ENCODE results near the gene CACNA1E.
"Not testable (repeated sequence)": the region's sequence is repeated elsewhere in the genome, so short reads cannot be mapped to it uniquely, and the experiment has no call there.

The CACNA1E gene

DNA sequence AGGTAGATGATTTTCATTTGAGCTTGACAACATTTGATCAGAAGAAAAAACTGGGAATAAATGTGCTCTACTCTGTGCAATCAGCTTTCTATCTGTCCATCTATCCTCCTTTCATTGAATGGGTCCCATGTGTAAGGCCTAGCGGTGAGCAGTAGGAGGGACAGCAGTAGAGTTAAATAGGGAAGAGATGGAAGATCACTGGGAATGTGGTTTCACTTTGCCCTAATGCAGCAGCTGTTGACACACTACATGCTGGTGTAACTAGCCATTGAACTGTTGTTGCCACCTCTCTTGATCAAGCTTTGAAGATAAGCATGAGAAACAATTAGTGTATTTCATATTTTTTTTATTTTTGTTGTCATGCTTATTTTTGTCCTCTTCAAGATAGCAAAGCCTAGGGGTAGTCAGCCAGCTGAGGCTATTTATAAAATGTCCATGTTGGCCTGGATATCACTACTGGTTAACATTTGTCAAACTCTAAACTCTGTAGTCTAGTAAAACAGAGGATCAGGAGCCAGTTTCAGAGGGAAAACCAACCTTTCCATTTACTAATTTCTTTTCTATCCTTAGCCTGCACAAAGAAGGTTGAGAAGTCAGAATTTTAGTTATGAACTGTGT, 41.9 kb downstream of the CACNA1E start:
- H3K4me3 ChIP-seq (ENCODE audit: low read length): no peak overlapping the region
- TF ChIP-seq, protein P1, sequence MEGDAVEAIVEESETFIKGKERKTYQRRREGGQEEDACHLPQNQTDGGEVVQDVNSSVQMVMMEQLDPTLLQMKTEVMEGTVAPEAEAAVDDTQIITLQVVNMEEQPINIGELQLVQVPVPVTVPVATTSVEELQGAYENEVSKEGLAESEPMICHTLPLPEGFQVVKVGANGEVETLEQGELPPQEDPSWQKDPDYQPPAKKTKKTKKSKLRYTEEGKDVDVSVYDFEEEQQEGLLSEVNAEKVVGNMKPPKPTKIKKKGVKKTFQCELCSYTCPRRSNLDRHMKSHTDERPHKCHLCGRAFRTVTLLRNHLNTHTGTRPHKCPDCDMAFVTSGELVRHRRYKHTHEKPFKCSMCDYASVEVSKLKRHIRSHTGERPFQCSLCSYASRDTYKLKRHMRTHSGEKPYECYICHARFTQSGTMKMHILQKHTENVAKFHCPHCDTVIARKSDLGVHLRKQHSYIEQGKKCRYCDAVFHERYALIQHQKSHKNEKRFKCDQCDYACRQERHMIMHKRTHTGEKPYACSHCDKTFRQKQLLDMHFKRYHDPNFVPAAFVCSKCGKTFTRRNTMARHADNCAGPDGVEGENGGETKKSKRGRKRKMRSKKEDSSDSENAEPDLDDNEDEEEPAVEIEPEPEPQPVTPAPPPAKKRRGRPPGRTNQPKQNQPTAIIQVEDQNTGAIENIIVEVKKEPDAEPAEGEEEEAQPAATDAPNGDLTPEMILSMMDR (IDR thresholded peaks at IDR 0.05; ENCODE audit: insufficient read depth, low read depth, low read length, missing control alignments): no peak
- no peak for DNase-seq (ENCODE audit: low read depth)

DNA sequence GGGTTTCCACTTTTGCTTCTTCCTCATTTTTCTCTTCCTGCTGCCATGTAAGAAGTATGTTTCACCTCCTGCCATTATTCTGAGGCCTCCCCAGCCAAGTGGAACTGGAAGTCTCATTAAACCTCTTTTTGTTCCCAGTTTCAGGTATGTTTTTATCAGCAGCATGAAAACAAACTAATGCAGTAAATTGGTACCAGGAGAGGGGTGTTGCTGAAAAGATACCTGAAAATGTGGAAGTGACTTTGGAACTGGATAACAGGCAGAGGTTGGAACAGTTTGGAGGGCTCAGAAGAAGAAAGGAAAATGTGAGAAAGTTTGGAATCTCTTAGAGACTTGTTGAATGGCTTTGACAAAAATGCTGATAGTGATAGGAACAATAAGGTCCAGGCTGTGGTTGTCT, 44.9 kb downstream of the CACNA1E start:
- H3K4me3 ChIP-seq (ENCODE audit: low read length); DNase-seq (ENCODE audit: low read depth): not testable (repeated sequence)

DNA sequence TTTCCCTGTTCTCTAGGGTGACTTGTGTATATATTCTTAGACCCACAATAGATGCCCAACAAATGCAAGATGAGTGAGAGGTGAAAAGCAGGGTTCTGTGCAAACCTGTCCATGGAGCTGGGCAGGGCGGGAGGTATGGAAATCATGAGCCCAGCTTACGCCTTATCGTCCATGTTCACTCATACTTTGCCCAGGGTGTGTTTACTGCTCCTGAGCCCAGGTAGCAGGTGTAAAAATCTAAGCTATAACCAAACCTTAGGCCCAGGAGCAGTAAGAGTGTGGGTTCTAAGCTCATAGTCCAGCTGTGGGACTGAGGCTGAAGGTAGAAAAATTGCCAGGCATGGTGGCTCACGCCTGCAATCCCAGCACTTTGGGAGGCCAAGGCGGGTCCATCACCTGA, 48.1 kb downstream of the CACNA1E start:
- TF ChIP-seq, protein P1 (IDR thresholded peaks at IDR 0.05; ENCODE audit: insufficient read depth, low read depth, low read length, missing control alignments): no peak
- H3K4me3 ChIP-seq (ENCODE audit: low read length): no peak overlapping the region

DNA sequence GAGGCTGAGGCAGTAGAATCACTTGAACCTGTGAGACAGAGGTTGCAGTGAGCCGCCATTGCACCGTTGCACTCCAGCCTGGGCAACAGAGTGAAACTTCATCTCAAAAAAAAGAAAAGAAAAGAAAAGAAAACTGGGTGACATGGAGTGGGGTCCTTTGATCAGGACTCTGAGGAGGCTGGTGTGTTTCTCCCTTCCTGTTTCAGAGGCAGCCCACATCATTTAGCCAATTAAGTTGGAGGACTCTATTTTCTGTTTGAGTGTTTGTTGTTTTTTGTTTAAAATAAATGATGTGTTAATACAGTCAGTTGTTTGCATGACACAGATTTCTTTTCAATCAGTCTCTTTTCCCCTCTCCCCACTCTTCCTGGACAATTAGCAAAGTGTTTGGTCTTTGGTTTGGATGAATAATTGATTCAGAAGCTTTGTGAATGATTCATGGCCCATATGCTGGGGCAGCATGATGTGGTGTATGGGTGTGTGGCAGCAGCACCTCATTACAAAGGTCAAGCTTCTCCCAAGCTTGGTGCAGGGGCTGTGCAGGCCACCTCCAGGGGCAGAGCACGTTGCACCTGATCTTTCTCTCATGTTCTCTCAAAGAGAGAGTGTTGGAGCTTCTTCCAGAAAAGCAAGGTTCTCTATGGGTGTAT, 48.8 kb downstream of the CACNA1E start:
- DNase-seq (ENCODE audit: low read depth): peak; percentile 26
- no peak overlapping the region for H3K4me3 ChIP-seq (ENCODE audit: low read length)
- TF ChIP-seq, protein P1 (IDR thresholded peaks at IDR 0.05; ENCODE audit: insufficient read depth, low read depth, low read length, missing control alignments): no peak

More for the DNA sequence above, 48.1 kb downstream of the CACNA1E start:
- no peak for DNase-seq (ENCODE audit: low read depth)

DNA sequence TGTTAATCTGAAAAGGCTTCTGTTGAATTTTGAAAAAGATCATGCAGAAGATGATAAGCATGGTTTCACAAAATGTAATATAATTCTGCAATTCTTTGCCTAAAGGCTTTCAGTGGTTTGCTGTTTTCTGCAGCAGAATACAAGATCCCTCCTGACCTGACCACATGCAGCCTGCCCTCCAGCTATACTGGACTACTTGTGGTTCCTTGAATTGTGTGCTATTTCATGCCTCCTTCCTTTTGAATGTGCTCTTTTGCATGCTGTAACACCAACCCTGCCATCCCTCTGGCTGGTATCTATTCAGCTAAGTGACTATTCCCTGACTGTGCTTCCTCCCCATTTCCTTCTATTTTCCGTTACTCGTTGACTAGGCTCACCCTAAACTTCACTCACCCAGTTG, 55.5 kb downstream of the CACNA1E start:
- DNase-seq (ENCODE audit: low read depth): peak; percentile 29
- no peak overlapping the region for H3K4me3 ChIP-seq (ENCODE audit: low read length)
- TF ChIP-seq, protein P1 (IDR thresholded peaks at IDR 0.05; ENCODE audit: insufficient read depth, low read depth, low read length, missing control alignments): no peak

DNA sequence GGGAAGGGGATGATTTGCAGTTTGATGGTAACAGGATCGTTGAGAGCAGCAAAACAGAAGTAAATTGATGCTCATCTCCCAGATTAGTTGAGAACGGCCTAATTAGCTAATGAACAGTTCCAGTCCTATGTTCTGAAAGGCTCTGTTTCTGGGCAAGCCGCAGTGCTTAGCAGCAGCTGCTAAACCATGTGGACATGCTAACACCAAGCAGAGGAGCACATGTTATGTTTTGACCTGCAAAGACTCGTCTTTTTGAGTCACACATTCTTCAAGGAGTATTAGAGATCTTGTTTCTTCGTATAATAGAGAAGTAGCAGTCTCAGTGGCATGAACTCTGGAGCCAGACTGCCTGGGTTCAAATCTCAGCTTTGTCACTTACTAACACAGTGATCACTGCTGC, 58.1 kb downstream of the CACNA1E start:
- no peak overlapping the region for H3K4me3 ChIP-seq (ENCODE audit: low read length)
- peak; percentile 92 for DNase-seq (ENCODE audit: low read depth)
- TF ChIP-seq, protein P1 (IDR thresholded peaks at IDR 0.05; ENCODE audit: insufficient read depth, low read depth, low read length, missing control alignments): no peak

DNA sequence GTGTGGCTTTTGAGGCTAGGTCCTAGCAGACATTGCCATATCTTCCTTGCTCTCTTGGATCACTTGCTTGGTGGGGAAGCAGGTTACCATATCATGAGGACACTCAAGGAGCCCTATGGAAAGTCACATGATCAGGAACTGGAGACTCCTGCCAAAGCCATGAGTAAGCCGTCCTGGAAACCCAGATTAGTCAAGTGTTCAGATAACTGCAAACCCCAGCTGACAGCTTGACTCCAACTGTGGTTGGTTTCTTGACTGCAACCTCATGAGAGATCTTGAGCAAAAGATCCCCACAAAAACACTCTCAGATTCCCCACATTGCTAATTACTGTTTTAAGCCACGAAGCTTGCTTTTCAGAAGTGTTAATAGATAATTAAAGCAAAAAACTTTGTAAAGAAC, 58.6 kb downstream of the CACNA1E start:
- TF ChIP-seq, protein P1 (IDR thresholded peaks at IDR 0.05; ENCODE audit: insufficient read depth, low read depth, low read length, missing control alignments): no peak
- peak; percentile 85 for DNase-seq (ENCODE audit: low read depth)
- H3K4me3 ChIP-seq (ENCODE audit: low read length): no peak overlapping the region

DNA sequence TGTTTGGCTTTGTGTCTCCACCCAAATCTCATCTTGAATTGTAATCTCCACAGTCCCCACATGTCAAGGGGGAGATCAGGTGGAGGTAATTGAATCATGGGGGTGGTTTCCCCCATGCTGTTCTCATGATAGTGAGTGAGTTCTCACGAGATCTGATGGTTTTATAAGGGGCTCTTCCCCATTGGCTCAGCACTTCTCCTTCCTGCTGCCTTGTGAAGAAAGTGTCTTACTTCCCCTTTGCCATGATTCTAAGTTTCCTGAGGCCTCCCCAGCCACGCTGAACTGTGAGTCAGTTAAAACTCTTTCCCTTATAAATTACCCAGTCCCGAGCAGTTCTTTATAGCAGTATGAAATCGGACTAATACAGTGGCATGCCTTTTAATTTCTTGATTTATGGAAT, 59.1 kb downstream of the CACNA1E start:
- not testable (repeated sequence) for DNase-seq (ENCODE audit: low read depth); H3K4me3 ChIP-seq (ENCODE audit: low read length)

All from epithelial cell of esophagus (primary cell).